ENCODE measurements around the gene SNAPC1.

The SNAPC1 gene

DNA sequence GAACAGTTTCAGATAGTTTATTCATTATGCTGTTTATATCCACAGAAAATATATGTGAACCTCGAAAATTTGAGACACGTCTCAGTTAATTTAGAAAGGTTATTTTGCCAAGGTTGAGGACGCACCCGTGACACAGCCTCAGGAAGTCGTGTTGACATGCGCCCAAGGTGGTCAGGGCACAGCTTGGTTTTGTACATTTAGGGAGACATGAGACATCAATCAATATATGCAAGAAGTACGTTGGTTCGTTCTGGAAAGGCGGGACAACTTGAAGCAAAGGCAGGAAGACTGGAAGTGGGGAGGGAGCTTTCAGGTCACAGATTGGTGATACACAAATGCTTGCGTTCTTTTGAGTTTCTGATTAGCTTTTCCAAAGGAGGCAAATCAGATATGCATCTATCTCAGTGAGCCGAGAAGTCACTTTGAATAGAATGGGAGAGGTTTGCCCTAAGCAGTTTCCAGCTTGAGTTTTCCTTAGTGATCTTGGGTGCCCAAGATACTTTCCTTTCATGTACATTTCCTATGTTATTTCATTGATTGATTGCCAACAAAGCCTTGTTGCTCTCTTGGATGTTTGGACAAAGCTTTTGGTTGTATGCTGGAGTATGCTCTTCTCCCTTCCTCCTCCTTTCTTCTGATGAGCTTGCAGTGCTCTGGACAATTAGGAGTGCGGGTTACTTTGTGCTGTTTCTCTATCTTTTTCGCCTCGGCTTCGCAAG, 3.2 kb downstream of the SNAPC1 start:
- no peak for TF ChIP-seq CTCF (IDR thresholded peaks at IDR 0.05; ENCODE audit: borderline replicate concordance, control extremely low read depth, extremely low read depth, insufficient read depth, missing control alignments)
- DNase-seq (ENCODE audit: low spot score), result no peak
- in situ Hi-C loops (cut with MboI; ENCODE audit: low sequenced_read_pairs, unreplicated experiment), result no loop called here

DNA sequence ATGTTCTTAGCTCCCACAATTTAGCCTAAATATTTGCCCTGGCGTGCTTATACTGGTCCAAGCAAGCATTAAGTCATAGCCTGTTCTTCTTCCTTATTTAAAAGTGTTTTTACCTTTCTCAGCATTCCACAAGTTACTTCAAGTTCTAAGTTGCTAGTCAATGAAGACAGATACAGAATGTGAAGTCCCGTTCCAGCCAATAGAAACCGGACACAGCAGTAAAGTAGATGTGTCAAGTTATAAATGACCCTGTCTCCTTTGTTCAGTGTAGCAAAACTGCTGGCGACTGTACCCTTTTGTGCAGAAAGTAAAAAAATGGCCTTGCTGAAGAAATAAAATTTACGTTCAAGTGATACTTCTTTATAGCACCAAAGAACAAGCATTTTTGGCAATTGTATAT, 3.9 kb downstream of the SNAPC1 start:
- DNase-seq (ENCODE audit: low spot score), result no peak
- TF ChIP-seq CTCF (IDR thresholded peaks at IDR 0.05; ENCODE audit: borderline replicate concordance, control extremely low read depth, extremely low read depth, insufficient read depth, missing control alignments), result no peak
- in situ Hi-C loops (cut with MboI; ENCODE audit: low sequenced_read_pairs, unreplicated experiment), result no loop called here

GRCh38 chr14:61768240-61768639, 6.0 kb downstream of the SNAPC1 start:
- TF ChIP-seq CTCF (IDR thresholded peaks at IDR 0.05; ENCODE audit: borderline replicate concordance, control extremely low read depth, extremely low read depth, insufficient read depth, missing control alignments), result no peak
- in situ Hi-C loops (cut with MboI; ENCODE audit: low sequenced_read_pairs, unreplicated experiment), result no loop called here
- no peak for DNase-seq (ENCODE audit: low spot score)

DNA sequence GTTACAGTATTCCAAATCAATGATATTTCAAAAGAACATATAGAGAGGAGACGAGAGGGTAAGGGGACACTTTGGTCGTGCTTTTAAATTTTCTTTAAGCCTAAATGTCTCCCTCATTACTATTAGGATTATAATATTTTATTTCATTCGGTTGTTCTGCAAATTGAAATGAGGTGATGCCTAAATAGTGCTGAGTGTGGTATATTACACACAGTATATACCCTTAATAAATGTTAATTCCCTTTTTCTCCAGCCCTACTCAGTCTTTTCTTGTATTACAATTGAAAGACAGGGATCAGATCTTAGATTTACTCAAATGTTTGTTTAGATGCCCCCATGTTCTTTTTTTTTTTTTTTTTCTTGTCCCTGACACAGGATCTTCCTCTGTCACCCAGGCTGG, 7.7 kb downstream of the SNAPC1 start:
- no peak for DNase-seq (ENCODE audit: low spot score)
- in situ Hi-C loops (cut with MboI; ENCODE audit: low sequenced_read_pairs, unreplicated experiment), result no loop called here
- no peak for TF ChIP-seq CTCF (IDR thresholded peaks at IDR 0.05; ENCODE audit: borderline replicate concordance, control extremely low read depth, extremely low read depth, insufficient read depth, missing control alignments)

DNA sequence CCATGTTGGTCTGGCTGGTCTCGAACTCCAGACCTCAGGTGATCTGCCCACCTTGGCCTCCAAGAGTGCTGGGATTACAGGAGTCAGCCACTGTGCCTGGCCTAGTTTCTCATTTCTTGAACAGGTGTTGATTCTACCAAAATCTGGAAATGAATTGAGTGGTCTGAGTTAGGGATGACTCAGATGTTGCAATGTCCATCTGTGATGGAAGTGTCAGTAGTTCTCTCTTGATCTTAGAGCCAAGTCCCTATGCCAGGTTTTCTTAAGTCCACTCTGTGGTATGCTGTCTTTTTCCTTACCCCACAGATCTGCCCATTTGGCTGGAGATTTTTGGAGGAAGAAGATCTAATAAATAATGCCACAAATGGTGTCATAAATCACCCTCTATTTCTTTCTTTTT, 12.6 kb downstream of the SNAPC1 start:
- in situ Hi-C loops (cut with MboI; ENCODE audit: low sequenced_read_pairs, unreplicated experiment), result no loop called here
- DNase-seq (ENCODE audit: low spot score), result no peak
- TF ChIP-seq CTCF (IDR thresholded peaks at IDR 0.05; ENCODE audit: borderline replicate concordance, control extremely low read depth, extremely low read depth, insufficient read depth, missing control alignments), result no peak

- in situ Hi-C loops (cut with MboI; ENCODE audit: low sequenced_read_pairs, unreplicated experiment), result no loop called here
- no peak for TF ChIP-seq CTCF (IDR thresholded peaks at IDR 0.05; ENCODE audit: borderline replicate concordance, control extremely low read depth, extremely low read depth, insufficient read depth, missing control alignments)
- DNase-seq (ENCODE audit: low spot score), result peak; percentile 32
Measured at GRCh38 chr14:61780125-61780524, 17.9 kb downstream of the SNAPC1 start.
